Neural cell (in vitro differentiated cells): Measurements from ENCODE around the gene HOPX. TPM values are rescaled to one million over a fixed set of nuclear protein-coding genes. Genes with fewer than 3 reads are reported as not detected.
"Not testable (repeated sequence)": the region's sequence is repeated elsewhere in the genome, so short reads cannot be mapped to it uniquely, and the experiment has no call there.

Experiments used
- H2AFZ ChIP-seq: fragments of 200-600, 300-800 bp; sonication (generic), shearing (Covaris generic); 2 replicates; pipeline ENCODE4 v1.6.0; 2014; ENCODE audit warnings: low read depth, mild to moderate bottlenecking, antibody characterized with exemption, low read length, moderate library complexity
- H3F3A ChIP-seq: fragments of 200-600 bp; shearing (Covaris generic); 2 replicates; pipeline ENCODE4 v1.6.1; 2016; ENCODE audit warnings: mild to moderate bottlenecking, moderate library complexity, mixed read lengths, antibody characterized with exemption, low read length; ENCODE audit not compliant: insufficient read depth, poor library complexity, severe bottlenecking
- H3K27ac ChIP-seq: fragments of 200-600, 300-800 bp; sonication (generic), shearing (Covaris generic); 2 replicates; pipeline ENCODE4 v1.5.1; 2014; ENCODE audit warnings: mild to moderate bottlenecking, low read length, moderate library complexity
- H3K27me3 ChIP-seq: fragments of 300-800, 200-600 bp; sonication (generic), shearing (Covaris generic); 2 replicates; pipeline ENCODE4 v1.6.0; 2014; ENCODE audit warnings: mild to moderate bottlenecking, low read depth, low read length, moderate library complexity; ENCODE audit not compliant: insufficient read depth
- H3K36me3 ChIP-seq: fragments of 300-800, 200-600 bp; sonication (generic), shearing (Covaris generic); 2 replicates; pipeline ENCODE4 v1.5.1; 2014; ENCODE audit warnings: mild to moderate bottlenecking, antibody characterized with exemption, low read length, moderate library complexity; ENCODE audit not compliant: insufficient read depth
- H3K4me2 ChIP-seq: fragments of 300-800, 200-600 bp; sonication (generic), shearing (Covaris generic); 2 replicates; pipeline ENCODE4 v1.6.0; 2014; ENCODE audit warnings: mild to moderate bottlenecking, low read length
- H3K4me3 ChIP-seq: fragments of 300-800, 200-600 bp; sonication (generic), shearing (Covaris generic); 2 replicates; pipeline ENCODE4 v1.5.1; 2014; ENCODE audit warnings: mild to moderate bottlenecking, low read length, moderate library complexity
- H3K79me2 ChIP-seq: fragments of 200-600 bp; shearing (Covaris generic); replicated peaks from 2 replicates; pipeline ENCODE4 v1.6.0; 2014; ENCODE audit warnings: mild to moderate bottlenecking, low read length, moderate library complexity; ENCODE audit not compliant: insufficient read depth
- H3K9ac ChIP-seq: fragments of 300-800, 200-600 bp; sonication (generic), shearing (Covaris generic); 2 replicates; pipeline ENCODE4 v1.6.1; 2016; ENCODE audit warnings: mild to moderate bottlenecking, low read length, mixed read lengths
- H3K9me2 ChIP-seq: fragments of 200-600 bp; shearing (Covaris generic); 2 replicates; pipeline ENCODE4 v1.6.1; 2016; ENCODE audit warnings: mild to moderate bottlenecking, low read length, mixed read lengths; ENCODE audit not compliant: insufficient read depth
- H3K9me3 ChIP-seq: fragments of 200-600, 300-800 bp; sonication (generic), shearing (Covaris generic); 2 replicates; pipeline ENCODE4 v1.6.1; 2016; ENCODE audit warnings: mild to moderate bottlenecking, mixed run types, low read length, moderate library complexity, mixed read lengths
- H4K20me1 ChIP-seq: fragments of 200-600 bp; shearing (Covaris generic); 2 replicates; pipeline ENCODE4 v1.6.1; 2016; ENCODE audit warnings: mild to moderate bottlenecking, mixed run types; ENCODE audit not compliant: insufficient read depth
- EP300 ChIP-seq: fragments of 450-650 bp; conservative IDR thresholded peaks from 2 replicates; pipeline ENCODE4 v1.6.1; 2014; ENCODE audit warnings: antibody characterized with exemption, mild to moderate bottlenecking, moderate library complexity; ENCODE audit not compliant: poor library complexity, severe bottlenecking
- EZH2 ChIP-seq: fragments of 200-600, 300-800 bp; shearing (Covaris generic), sonication (generic); IDR thresholded peaks from 2 replicates; pipeline ENCODE4 v1.6.1; 2014; ENCODE audit warnings: antibody characterized with exemption, low read length, borderline replicate concordance, mild to moderate bottlenecking; ENCODE audit not compliant: insufficient read depth, poor library complexity, severe bottlenecking
- MXI1 ChIP-seq: fragments of 450-650 bp; conservative IDR thresholded peaks from 2 replicates; pipeline ENCODE4 v1.6.1; 2014; ENCODE audit warnings: antibody characterized with exemption, mild to moderate bottlenecking; ENCODE audit not compliant: poor library complexity, severe bottlenecking
- POLR2AphosphoS5 ChIP-seq: IDR thresholded peaks from 2 replicates; pipeline ENCODE4 v1.6.1; 2012
- RAD21 ChIP-seq: fragments of 450-650 bp; conservative IDR thresholded peaks from 2 replicates; pipeline ENCODE4 v1.6.1; 2014; ENCODE audit warnings: antibody characterized with exemption, mild to moderate bottlenecking, moderate library complexity
- SMC3 ChIP-seq: fragments of 450-650 bp; conservative IDR thresholded peaks from 2 replicates; pipeline ENCODE4 v1.6.1; 2014; ENCODE audit warnings: antibody characterized with exemption, mild to moderate bottlenecking, moderate library complexity; ENCODE audit not compliant: poor library complexity
- TAF1 ChIP-seq: IDR thresholded peaks from 2 replicates; pipeline ENCODE4 v1.6.1; 2012; ENCODE audit warnings: low read depth
- polyA plus RNA-seq: library from polyadenylated mRNA; depleted of rRNA; stranded (reverse); fragments of >200 nt; gene quantifications from 2 replicates; pipeline ENCODE4 v1.2.3, GENCODE V29; 2014
- TF ChIP-seq, protein P1 (sequence below): IDR thresholded peaks from 2 replicates; pipeline ENCODE4 v1.6.1; 2012; ENCODE audit warnings: borderline replicate concordance
- TF ChIP-seq, protein P2 (sequence below): fragments of 450-650 bp; IDR thresholded peaks from 2 replicates; pipeline ENCODE4 v1.5.1; 2014; ENCODE audit warnings: antibody characterized with exemption, mild to moderate bottlenecking, moderate library complexity; ENCODE audit not compliant: poor library complexity, severe bottlenecking

HOPX gene
- polyA plus RNA-seq, 1 donor from 2014 or later = 2.0 TPM

DNA sequence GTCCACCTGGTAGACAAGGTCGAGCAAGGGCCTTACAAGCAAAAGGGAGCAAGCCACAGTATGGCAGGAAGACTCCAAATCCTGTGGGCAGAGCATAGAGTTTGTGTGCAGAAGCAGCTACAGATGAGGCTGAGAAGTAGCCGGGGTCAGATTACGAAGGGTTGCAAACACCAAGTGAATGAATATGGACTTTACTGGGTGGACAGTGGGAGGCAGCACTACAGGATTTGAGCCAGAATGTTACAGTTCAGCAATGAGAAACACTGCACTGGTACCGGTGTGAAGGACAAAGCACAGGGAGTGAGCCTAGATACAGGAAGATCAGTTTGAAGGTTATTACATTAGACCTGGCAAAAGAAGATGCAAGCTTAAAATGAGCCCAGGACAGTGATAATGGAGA, 46.1 kb upstream of the HOPX start:
- no peaks in the 10 kb centered on the region for H3K9me3 ChIP-seq
- no peak overlapping the region for H2AFZ ChIP-seq
- TF ChIP-seq POLR2AphosphoS5 = no peak
- TF ChIP-seq, protein P1, sequence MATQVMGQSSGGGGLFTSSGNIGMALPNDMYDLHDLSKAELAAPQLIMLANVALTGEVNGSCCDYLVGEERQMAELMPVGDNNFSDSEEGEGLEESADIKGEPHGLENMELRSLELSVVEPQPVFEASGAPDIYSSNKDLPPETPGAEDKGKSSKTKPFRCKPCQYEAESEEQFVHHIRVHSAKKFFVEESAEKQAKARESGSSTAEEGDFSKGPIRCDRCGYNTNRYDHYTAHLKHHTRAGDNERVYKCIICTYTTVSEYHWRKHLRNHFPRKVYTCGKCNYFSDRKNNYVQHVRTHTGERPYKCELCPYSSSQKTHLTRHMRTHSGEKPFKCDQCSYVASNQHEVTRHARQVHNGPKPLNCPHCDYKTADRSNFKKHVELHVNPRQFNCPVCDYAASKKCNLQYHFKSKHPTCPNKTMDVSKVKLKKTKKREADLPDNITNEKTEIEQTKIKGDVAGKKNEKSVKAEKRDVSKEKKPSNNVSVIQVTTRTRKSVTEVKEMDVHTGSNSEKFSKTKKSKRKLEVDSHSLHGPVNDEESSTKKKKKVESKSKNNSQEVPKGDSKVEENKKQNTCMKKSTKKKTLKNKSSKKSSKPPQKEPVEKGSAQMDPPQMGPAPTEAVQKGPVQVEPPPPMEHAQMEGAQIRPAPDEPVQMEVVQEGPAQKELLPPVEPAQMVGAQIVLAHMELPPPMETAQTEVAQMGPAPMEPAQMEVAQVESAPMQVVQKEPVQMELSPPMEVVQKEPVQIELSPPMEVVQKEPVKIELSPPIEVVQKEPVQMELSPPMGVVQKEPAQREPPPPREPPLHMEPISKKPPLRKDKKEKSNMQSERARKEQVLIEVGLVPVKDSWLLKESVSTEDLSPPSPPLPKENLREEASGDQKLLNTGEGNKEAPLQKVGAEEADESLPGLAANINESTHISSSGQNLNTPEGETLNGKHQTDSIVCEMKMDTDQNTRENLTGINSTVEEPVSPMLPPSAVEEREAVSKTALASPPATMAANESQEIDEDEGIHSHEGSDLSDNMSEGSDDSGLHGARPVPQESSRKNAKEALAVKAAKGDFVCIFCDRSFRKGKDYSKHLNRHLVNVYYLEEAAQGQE = no peak
- no peak for TF ChIP-seq TAF1
- TF ChIP-seq, protein P2, sequence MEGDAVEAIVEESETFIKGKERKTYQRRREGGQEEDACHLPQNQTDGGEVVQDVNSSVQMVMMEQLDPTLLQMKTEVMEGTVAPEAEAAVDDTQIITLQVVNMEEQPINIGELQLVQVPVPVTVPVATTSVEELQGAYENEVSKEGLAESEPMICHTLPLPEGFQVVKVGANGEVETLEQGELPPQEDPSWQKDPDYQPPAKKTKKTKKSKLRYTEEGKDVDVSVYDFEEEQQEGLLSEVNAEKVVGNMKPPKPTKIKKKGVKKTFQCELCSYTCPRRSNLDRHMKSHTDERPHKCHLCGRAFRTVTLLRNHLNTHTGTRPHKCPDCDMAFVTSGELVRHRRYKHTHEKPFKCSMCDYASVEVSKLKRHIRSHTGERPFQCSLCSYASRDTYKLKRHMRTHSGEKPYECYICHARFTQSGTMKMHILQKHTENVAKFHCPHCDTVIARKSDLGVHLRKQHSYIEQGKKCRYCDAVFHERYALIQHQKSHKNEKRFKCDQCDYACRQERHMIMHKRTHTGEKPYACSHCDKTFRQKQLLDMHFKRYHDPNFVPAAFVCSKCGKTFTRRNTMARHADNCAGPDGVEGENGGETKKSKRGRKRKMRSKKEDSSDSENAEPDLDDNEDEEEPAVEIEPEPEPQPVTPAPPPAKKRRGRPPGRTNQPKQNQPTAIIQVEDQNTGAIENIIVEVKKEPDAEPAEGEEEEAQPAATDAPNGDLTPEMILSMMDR = no peak
- no peak for TF ChIP-seq SMC3
- no peak for TF ChIP-seq EZH2
- no peak for TF ChIP-seq EP300
- no peak for TF ChIP-seq RAD21
- TF ChIP-seq MXI1 = no peak
- H3K4me2 ChIP-seq = no peak overlapping the region
- no peaks in the 10 kb centered on the region for H3K79me2 ChIP-seq
- no peak overlapping the region for H3K27ac ChIP-seq
- no peaks in the 10 kb centered on the region for H3K36me3 ChIP-seq
- H3K9ac ChIP-seq = no peak overlapping the region
- no peak overlapping the region for H3K4me3 ChIP-seq
- no peaks in the 10 kb centered on the region for H3K27me3 ChIP-seq
- no peaks in the 10 kb centered on the region for H4K20me1 ChIP-seq
- H3F3A ChIP-seq = no peaks in the 10 kb centered on the region
- no peaks in the 10 kb centered on the region for H3K9me2 ChIP-seq

DNA sequence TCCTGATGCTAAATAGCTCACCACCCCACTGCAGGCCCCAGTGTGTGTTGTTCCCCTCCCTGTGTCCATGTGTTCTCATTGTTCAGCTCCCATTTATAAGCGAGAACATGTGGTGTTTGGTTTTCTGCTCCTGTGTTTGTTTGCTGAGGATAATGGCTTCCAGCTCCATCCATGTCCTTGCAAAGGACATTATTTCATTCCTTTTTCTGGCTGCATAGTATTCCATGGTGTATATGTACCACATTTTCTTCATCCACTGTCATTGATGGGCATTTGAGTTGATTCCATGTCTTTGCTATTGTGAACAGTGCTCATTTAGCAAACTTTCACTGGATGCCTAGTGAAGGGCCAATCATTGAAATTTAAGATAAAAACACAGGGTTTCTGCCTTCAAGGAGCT, 45.5 kb upstream of the HOPX start:
- H3K9me3 ChIP-seq, H2AFZ ChIP-seq, H3K36me3 ChIP-seq, H3K4me2 ChIP-seq, H3K79me2 ChIP-seq, H3F3A ChIP-seq, H3K9me2 ChIP-seq, H3K4me3 ChIP-seq, H3K9ac ChIP-seq, H3K27me3 ChIP-seq, H3K27ac ChIP-seq, H4K20me1 ChIP-seq: not testable (repeated sequence)

DNA sequence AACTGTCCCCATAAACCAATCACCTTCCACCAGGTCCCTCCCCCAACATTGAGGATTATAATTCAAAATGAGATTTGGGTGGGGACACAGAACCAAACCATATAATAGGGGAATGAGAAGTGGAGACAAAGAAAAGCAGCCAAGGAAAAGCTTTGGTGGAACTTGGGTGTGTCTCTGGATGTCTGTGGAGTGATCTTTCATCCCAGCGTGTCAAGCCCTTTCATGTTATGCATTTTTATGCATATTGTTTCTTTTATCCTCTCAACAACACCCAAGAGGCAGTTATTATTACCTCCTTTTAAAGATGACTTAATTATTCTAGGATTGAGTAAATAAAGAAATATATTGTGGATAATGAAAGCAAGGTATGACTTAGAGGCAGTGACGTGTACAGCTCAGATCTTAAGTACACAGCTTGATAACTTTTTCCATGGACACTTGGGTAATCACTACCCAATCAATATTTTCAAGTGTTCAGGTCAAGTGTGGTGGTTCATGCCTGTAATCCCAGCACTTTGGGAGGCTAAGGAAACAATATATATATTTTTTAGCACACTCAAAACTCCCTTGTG, 42.6 kb upstream of the HOPX start:
- TF ChIP-seq, protein P1 = no peak
- TF ChIP-seq RAD21 (no peak), MXI1 (no peak), EZH2 (no peak), TAF1 (no peak), POLR2AphosphoS5 (no peak), SMC3 (no peak), EP300 (no peak)
- TF ChIP-seq, protein P2 = no peak
- Histone ChIP-seq H3F3A (no peaks in the 10 kb centered on the region), H2AFZ (no peak overlapping the region)

More for the DNA sequence above, 42.6 kb upstream of the HOPX start:
- Histone ChIP-seq H3K9me3 (no peaks in the 10 kb centered on the region), H3K9me2 (no peaks in the 10 kb centered on the region), H3K4me3 (no peak overlapping the region), H3K79me2 (no peaks in the 10 kb centered on the region), H3K36me3 (no peaks in the 10 kb centered on the region), H3K27me3 (no peaks in the 10 kb centered on the region), H3K4me2 (no peak overlapping the region), H4K20me1 (no peaks in the 10 kb centered on the region), H3K27ac (no peak overlapping the region), H3K9ac (no peak overlapping the region)
